Peyer's patch (tissue), 4 donors: Measurements from ENCODE around the gene SLC16A1. TPM values are rescaled to one million over a fixed set of nuclear protein-coding genes. Genes with fewer than 3 reads are reported as not detected.
"Not testable (repeated sequence)": the region's sequence is repeated elsewhere in the genome, so short reads cannot be mapped to it uniquely, and the experiment has no call there.

Source experiments
- DNase-seq, 3 donors: peaks; one replicate each; pipeline ENCODE4 v3.0.0-alpha.2; 2017 to 2019
- H3K27ac ChIP-seq, 4 donors: fragments of 200-600 bp; sonication (generic); one replicate each; pipeline ENCODE4 v1.5.1; 2016 to 2019
- H3K27me3 ChIP-seq, 2 donors: fragments of 200-600 bp; sonication (generic); one replicate each; pipeline ENCODE4 v1.5.1; 2019
- H3K36me3 ChIP-seq, 3 donors: fragments of 200-600 bp; sonication (generic); one replicate each; pipeline ENCODE4 v1.5.1; 2016 to 2019
- H3K4me1 ChIP-seq, 4 donors: fragments of 200-600 bp; sonication (generic); one replicate each; pipeline ENCODE4 v1.5.1; 2016 to 2019
- H3K4me3 ChIP-seq, 4 donors: fragments of 200-600 bp; sonication (generic); 1 replicate in 3 of 4; 2 replicates in 1 of 4; pipeline ENCODE4 v1.5.1; 2016 to 2019; ENCODE audit warnings: mild to moderate bottlenecking in 1 of 4
- H3K9me3 ChIP-seq, 4 donors: fragments of 200-600 bp; sonication (generic); one replicate each; pipeline ENCODE4 v1.5.1; 2016 to 2019; ENCODE audit warnings: mild to moderate bottlenecking in 1 of 4
- POLR2A ChIP-seq, 2 donors: fragments of 450-650 bp; IDR thresholded peaks; one replicate each; pipeline ENCODE4 v1.5.1; 2017; ENCODE audit warnings: antibody characterized with exemption in 2 of 2, mild to moderate bottlenecking in 2 of 2, moderate library complexity in 2 of 2
- total RNA-seq, 4 donors: library from RNA; depleted of rRNA; stranded (reverse); fragments of >200 nt; gene quantifications; one replicate each; pipeline ENCODE4 v1.1.0, GENCODE V29; 2016
- TF ChIP-seq, protein P1 (sequence below), 6 experiments: fragments of 450-650 bp in 4 of 6; fragments of 200-600 bp in 2 of 6; sonication (generic) in 1 of 6; IDR thresholded peaks; one replicate each; pipeline ENCODE4 v1.5.1; 2017 to 2019; ENCODE audit warnings: antibody characterized with exemption in 6 of 6, mild to moderate bottlenecking in 3 of 6, moderate library complexity in 1 of 6

SLC16A1 gene
- total RNA-seq, 4 donors from 2014 or later, result 2.5 to 33.1 (median 14.0) TPM

DNA sequence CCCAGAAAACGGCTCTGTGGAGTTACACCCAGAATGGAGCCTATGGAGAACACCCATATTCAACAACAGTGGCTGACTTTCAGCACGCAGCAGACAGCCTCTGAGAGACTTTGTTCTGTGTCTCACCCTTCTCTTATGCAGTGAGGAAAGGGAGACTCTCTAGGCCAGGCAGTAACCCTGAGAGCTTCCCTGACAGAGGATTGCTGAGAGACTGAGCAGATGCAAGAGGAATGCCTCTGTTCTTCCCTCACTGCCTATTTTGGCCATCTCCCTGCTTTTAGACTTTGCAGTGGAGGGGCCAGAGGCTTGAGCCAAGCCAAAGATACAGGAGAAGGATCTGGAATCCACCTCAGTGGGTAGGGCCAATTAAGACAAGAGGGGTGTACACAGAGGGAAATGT, 41.8 kb upstream of the SLC16A1 start:
- no peaks in the 10 kb centered on the region for H3K36me3 ChIP-seq
- H3K9me3 ChIP-seq, result no peaks in the 10 kb centered on the region
- H3K4me1 ChIP-seq, result no peaks in the 10 kb centered on the region
- no peaks in the 10 kb centered on the region for H3K27me3 ChIP-seq
- TF ChIP-seq POLR2A (IDR thresholded peaks at IDR 0.05), result no peak
- TF ChIP-seq, protein P1, sequence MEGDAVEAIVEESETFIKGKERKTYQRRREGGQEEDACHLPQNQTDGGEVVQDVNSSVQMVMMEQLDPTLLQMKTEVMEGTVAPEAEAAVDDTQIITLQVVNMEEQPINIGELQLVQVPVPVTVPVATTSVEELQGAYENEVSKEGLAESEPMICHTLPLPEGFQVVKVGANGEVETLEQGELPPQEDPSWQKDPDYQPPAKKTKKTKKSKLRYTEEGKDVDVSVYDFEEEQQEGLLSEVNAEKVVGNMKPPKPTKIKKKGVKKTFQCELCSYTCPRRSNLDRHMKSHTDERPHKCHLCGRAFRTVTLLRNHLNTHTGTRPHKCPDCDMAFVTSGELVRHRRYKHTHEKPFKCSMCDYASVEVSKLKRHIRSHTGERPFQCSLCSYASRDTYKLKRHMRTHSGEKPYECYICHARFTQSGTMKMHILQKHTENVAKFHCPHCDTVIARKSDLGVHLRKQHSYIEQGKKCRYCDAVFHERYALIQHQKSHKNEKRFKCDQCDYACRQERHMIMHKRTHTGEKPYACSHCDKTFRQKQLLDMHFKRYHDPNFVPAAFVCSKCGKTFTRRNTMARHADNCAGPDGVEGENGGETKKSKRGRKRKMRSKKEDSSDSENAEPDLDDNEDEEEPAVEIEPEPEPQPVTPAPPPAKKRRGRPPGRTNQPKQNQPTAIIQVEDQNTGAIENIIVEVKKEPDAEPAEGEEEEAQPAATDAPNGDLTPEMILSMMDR (IDR thresholded peaks at IDR 0.05), result no peak
- no peak overlapping the region for H3K4me3 ChIP-seq
- no peak for DNase-seq
- H3K27ac ChIP-seq, result peak overlapping the region in 1 of 4 donors; percentile 69

DNA sequence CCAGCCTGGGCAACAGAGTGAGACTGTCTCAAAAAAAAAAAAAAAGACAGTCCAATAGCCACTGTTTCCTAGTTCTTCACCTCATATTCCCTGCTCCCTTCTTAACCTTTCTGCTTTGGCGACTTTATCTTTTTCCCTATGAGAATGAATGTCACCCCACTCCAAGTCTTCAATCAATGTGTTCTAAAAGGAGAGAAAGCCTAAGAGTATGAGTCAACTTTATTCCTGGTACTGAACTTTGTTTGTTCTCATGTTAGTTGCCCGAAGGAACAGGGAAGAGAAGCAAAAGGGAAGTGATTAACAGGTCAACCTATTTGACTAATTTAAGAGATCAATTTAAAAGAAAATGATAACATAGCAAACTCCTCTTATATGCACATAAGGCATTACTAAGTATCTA, 39.9 kb upstream of the SLC16A1 start:
- no peaks in the 10 kb centered on the region for H3K36me3 ChIP-seq
- no peaks in the 10 kb centered on the region for H3K27me3 ChIP-seq
- H3K27ac ChIP-seq, result peak overlapping the region in 1 of 4 donors; percentile 69
- H3K4me3 ChIP-seq, result no peak overlapping the region
- DNase-seq, result no peak
- H3K9me3 ChIP-seq, result no peaks in the 10 kb centered on the region
- TF ChIP-seq, protein P1 (IDR thresholded peaks at IDR 0.05), result no peak
- TF ChIP-seq POLR2A (IDR thresholded peaks at IDR 0.05), result no peak
- H3K4me1 ChIP-seq, result no peaks in the 10 kb centered on the region

DNA sequence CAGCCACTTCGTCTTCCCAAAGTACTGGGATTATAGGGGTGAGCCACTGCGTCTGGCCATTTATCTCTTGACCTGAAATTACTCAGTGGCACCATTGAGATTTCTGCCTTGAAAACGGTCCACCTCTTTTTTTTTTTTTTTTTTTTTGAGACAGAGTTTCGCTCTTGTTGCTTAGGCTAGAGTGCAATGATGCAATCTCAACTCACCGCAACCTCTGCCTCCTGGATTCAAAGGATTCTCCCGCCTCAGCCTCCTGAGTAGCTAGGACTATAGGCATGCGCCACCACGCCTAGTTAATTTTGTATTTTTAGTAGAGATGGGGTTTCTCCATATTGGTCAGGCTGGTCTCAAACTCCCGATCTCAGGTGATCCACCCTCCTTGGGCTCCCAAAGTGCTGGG, 39.0 kb upstream of the SLC16A1 start:
- DNase-seq, H3K9me3 ChIP-seq, H3K4me1 ChIP-seq, H3K36me3 ChIP-seq, H3K4me3 ChIP-seq, H3K27me3 ChIP-seq: not testable (repeated sequence)
- H3K27ac ChIP-seq, result peak overlapping the region in 1 of 4 donors; percentile 69

DNA sequence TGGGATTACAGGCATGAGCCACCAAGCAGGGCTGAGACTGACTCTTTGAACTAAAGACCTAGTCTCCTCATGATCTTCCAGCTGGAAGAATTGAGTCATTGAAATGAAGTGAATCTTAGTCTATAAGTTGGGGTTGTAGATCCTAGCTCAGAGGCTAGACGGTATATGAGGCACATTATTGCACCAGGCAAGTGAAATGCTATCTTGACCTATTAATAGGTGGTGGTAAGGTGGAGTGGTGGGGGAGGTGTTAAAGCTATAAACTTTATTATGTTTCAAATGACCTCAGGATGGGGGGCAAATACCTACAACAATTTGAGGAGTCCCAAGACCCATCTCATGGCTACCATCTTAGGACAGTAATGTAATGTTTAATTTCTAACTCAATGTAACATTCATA, 36.8 kb upstream of the SLC16A1 start:
- TF ChIP-seq POLR2A (IDR thresholded peaks at IDR 0.05), result no peak
- TF ChIP-seq, protein P1 (IDR thresholded peaks at IDR 0.05), result no peak
- Histone ChIP-seq H3K36me3 (no peaks in the 10 kb centered on the region), H3K27ac (no peak overlapping the region), H3K4me3 (no peak overlapping the region), H3K4me1 (no peaks in the 10 kb centered on the region), H3K27me3 (no peaks in the 10 kb centered on the region), H3K9me3 (no peaks in the 10 kb centered on the region)
- DNase-seq, result no peak

DNA sequence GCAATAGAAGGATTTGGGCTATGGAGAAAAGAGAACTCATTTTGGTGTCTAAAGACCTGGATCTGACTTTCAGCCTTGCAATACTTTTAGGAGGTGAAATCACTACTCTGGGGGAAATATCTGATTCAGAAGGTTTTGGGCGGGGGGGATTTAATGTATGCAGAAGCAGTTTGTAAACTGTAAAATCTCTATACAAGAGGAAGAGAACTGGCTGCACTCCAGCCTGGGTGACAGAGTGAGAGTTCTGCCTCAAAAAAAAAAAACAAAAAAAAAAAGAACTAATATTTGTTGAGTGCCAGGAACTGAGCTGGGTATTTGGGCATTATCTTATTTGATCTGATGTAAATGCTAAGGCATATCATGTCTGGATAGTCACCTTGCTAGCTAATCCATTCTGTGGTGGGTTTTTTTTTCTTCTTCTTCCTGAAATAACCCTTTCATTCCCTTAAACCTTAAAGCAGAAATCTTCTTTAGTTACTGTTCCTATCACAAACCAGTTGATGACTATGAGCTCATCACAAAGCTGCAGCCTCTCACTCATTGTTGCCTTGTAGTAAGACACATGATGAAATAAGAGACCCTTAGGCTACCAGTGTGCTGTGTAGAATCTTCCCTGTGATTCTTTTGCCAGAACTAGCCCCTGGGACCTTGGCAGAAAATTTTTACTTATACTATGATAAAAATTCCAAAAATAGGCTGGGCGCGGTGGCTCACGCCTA, 35.6 kb upstream of the SLC16A1 start:
- TF ChIP-seq POLR2A (IDR thresholded peaks at IDR 0.05), result no peak
- H3K27me3 ChIP-seq, result no peaks in the 10 kb centered on the region
- no peak for DNase-seq
- H3K4me3 ChIP-seq, result no peak overlapping the region
- H3K9me3 ChIP-seq, result no peaks in the 10 kb centered on the region
- H3K27ac ChIP-seq, result no peak overlapping the region
- H3K4me1 ChIP-seq, result no peaks in the 10 kb centered on the region
- H3K36me3 ChIP-seq, result no peaks in the 10 kb centered on the region

DNA sequence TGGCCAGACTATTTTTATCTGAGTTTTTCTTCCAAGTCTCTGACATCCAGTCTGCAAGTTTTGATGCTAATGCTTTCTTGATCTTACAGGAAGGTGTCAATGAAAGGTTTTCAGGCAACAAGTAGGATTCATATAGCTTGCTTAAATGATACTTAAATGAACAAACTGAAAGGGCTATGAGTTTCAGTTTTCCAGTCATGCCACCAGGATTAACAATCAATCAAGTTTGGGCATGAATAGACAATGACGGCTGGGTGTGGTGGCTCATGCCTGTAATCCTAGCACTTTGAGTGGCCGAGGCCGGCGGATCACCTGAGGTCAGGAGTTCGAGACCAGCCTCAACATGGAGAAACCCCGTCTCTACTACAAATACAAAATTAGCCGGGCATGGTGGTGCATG, 34.3 kb upstream of the SLC16A1 start:
- H3K27ac ChIP-seq, result no peak overlapping the region
- TF ChIP-seq, protein P1 (IDR thresholded peaks at IDR 0.05), result no peak
- TF ChIP-seq POLR2A (IDR thresholded peaks at IDR 0.05), result no peak
- H3K27me3 ChIP-seq, result no peaks in the 10 kb centered on the region
- H3K36me3 ChIP-seq, result no peaks in the 10 kb centered on the region
- H3K4me3 ChIP-seq, result no peak overlapping the region
- no peak for DNase-seq
- no peaks in the 10 kb centered on the region for H3K4me1 ChIP-seq
- H3K9me3 ChIP-seq, result no peaks in the 10 kb centered on the region

DNA sequence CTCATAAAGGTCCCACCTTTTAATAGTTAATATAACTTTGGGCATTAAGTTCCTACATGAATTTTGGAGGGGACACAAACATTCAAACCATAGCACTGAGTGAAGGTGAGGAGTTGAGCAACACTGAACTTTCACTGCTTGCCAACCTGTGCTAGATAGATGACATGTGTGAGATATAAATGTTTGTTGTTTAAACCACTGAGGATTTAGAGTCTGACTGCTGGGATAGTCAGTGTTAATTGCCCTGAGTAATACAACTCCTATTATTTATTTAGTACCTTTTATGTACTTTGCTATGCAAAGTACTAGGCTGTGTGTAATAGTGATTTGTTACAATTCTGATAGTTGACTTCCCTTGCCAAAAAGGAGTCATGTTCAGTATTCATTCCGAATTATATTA, 32.4 kb upstream of the SLC16A1 start:
- Histone ChIP-seq H3K27ac (no peak overlapping the region), H3K27me3 (no peaks in the 10 kb centered on the region), H3K9me3 (no peaks in the 10 kb centered on the region), H3K36me3 (no peaks in the 10 kb centered on the region), H3K4me3 (no peak overlapping the region), H3K4me1 (peaks cover 0 to 3% (median 0%) of the 10 kb centered on the region in 4 donors)
- no peak for TF ChIP-seq POLR2A (IDR thresholded peaks at IDR 0.05)
- TF ChIP-seq, protein P1 (IDR thresholded peaks at IDR 0.05), result no peak
- no peak for DNase-seq
